ENCODE data around the gene RRAS2.
"Not testable (repeated sequence)": the region's sequence is repeated elsewhere in the genome, so short reads cannot be mapped to it uniquely, and the experiment has no call there.

RRAS2 gene

GRCh38 chr11:14253421-14253820, 105.6 kb downstream of the RRAS2 start:
- DNase-seq, result no peak

GRCh38 chr11:14252501-14252900, 106.5 kb downstream of the RRAS2 start:
- not testable (repeated sequence) for DNase-seq

- no peak for DNase-seq
Observed at GRCh38 chr11:14251754-14252153, 107.2 kb downstream of the RRAS2 start.

GRCh38 chr11:14249121-14249963, 109.6 kb downstream of the RRAS2 start:
- DNase-seq, result peak; percentile 35

- DNase-seq, result no peak
Observed at GRCh38 chr11:14248580-14248981, 110.4 kb downstream of the RRAS2 start.

GRCh38 chr11:14245444-14245843, 113.5 kb downstream of the RRAS2 start:
- no peak for DNase-seq

GRCh38 chr11:14244926-14245325, 114.1 kb downstream of the RRAS2 start:
- DNase-seq, result no peak

- DNase-seq, result no peak
Observed at GRCh38 chr11:14242733-14243132, 116.2 kb downstream of the RRAS2 start.

GRCh38 chr11:14242187-14242586, 116.8 kb downstream of the RRAS2 start:
- DNase-seq, result no peak

GRCh38 chr11:14240951-14241350, 118.0 kb downstream of the RRAS2 start:
- no peak for DNase-seq

- DNase-seq, result no peak
Observed at GRCh38 chr11:14240221-14240620, 118.8 kb downstream of the RRAS2 start.

- DNase-seq, result peak; percentile 45
Observed at GRCh38 chr11:14237444-14237961, 121.5 kb downstream of the RRAS2 start.

GRCh38 chr11:14235701-14236100, 123.3 kb downstream of the RRAS2 start:
- DNase-seq, result no peak

- no peak for DNase-seq
Observed at GRCh38 chr11:14234446-14234845, 124.5 kb downstream of the RRAS2 start.

GRCh38 chr11:14232652-14233051, 126.3 kb downstream of the RRAS2 start:
- DNase-seq, result no peak

- no peak for DNase-seq
Observed at GRCh38 chr11:14230407-14230806, 128.6 kb downstream of the RRAS2 start.

GRCh38 chr11:14229472-14229871, 129.5 kb downstream of the RRAS2 start:
- DNase-seq, result no peak

- DNase-seq, result no peak
Observed at GRCh38 chr11:14228356-14228755, 130.6 kb downstream of the RRAS2 start.
